ENCODE results near the gene KYAT1. TPM values are rescaled to one million over a fixed set of nuclear protein-coding genes. Genes with fewer than 3 reads are reported as not detected.

KYAT1 gene
- total RNA-seq, 4 donors from 2014 or later, result 7.4 to 9.0 (median 8.6) TPM

DNA sequence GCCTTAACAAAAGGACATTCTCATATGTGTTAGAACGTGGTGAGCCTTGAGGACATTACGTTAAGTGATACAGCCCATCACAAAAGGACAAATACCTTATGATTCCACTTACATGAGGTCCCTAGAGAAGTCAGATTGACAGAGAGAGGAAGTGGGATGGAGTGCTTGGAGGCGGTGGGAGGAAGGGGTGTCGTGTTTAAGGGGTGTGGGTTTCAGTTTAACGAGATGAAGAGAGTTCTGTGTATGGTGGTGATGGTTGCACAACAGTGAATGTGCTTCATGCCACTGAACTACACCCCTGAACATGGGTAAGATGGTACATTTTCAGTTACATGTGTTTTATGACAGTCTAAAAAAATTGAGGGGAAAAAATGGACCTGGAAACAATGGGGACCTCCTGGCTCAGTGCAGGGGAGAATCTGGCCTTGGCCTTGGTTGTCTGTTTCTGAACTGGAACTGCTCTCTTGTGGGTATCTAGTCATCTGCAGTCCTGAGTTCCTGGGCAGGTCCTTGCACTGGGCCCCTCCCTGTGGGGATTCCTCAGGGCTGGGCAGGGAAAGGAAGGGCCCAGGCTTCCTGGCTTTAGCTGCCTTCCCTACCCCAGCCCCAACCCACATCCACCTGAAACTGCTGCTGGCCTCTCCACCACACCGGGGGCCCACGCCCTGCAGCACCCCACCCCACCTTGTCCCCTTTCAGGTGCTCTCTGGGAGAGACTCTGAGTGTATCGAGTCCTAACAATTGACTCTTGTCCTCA, 18.0 kb upstream of the KYAT1 start:
- WGBS, 2 donors, result 52 to 54% methylated on average over 8 of the region's 8 CpGs
- TF ChIP-seq EP300 (IDR thresholded peaks at IDR 0.05), result no peak
- TF ChIP-seq, protein P1, sequence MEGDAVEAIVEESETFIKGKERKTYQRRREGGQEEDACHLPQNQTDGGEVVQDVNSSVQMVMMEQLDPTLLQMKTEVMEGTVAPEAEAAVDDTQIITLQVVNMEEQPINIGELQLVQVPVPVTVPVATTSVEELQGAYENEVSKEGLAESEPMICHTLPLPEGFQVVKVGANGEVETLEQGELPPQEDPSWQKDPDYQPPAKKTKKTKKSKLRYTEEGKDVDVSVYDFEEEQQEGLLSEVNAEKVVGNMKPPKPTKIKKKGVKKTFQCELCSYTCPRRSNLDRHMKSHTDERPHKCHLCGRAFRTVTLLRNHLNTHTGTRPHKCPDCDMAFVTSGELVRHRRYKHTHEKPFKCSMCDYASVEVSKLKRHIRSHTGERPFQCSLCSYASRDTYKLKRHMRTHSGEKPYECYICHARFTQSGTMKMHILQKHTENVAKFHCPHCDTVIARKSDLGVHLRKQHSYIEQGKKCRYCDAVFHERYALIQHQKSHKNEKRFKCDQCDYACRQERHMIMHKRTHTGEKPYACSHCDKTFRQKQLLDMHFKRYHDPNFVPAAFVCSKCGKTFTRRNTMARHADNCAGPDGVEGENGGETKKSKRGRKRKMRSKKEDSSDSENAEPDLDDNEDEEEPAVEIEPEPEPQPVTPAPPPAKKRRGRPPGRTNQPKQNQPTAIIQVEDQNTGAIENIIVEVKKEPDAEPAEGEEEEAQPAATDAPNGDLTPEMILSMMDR (IDR thresholded peaks at IDR 0.05), result no peak
- TF ChIP-seq POLR2A (IDR thresholded peaks at IDR 0.05), result no peak
- Histone ChIP-seq H3K27me3 (no peaks in the 10 kb centered on the region), H3K9me3 (no peaks in the 10 kb centered on the region), H3K27ac (peak overlapping the region in 3 of 4 donors; percentile 58 to 80 (median 75)), H3K36me3 (peaks cover 0 to 39% (median 0%) of the 10 kb centered on the region in 3 donors), H3K4me3 (no peak overlapping the region), H3K4me1 (peaks cover 0 to 58% (median 25%) of the 10 kb centered on the region in 4 donors)
- DNase-seq (ENCODE audit: low spot score in 2 of 2), result no peak

DNA sequence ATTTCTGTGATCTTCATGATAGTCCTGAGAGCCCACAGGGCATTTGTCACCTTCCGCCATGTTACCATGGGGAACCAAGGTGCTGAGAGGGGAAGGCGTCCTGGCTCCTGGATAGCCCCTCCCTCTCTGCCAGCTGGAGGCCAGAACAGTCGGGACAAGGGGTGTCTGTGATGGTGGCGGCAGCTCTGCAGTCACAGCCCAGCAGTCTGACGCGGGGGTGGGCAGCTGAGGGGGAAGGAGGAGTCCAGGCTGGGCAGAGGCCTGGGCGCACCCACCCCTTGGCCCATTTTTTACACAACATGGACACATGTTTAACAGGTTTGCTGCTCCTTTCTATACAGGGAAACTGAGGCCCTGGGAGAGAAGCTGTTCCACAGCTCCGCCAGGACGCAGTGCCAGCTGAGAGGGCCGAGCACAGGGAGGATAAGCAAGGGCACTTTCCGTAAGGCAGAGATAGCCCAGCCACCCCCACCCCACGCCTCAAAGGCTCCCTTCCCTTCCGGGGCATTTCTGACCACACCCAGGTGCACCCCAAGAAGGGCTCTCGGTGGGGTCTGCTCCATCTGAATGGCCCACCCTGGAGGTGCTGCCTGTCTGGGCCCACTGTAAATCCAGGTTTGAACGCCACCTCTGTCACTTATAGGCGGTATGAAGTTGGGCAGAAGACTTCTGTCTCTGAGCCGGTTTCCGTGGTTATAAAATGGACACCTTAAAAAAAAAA, 17.3 kb upstream of the KYAT1 start:
- TF ChIP-seq EP300 (IDR thresholded peaks at IDR 0.05) (no peak), POLR2A (IDR thresholded peaks at IDR 0.05) (no peak)
- TF ChIP-seq, protein P1 (IDR thresholded peaks at IDR 0.05), result no peak
- Histone ChIP-seq H3K4me3 (no peak overlapping the region), H3K4me1 (peaks cover 0 to 56% (median 25%) of the 10 kb centered on the region in 4 donors), H3K27ac (peak overlapping the region; percentile 42 to 80 (median 66)), H3K9me3 (no peaks in the 10 kb centered on the region), H3K27me3 (no peaks in the 10 kb centered on the region), H3K36me3 (peaks cover 0 to 40% (median 0%) of the 10 kb centered on the region in 3 donors)
- 72 to 77% methylated on average over 16 to 17 of the region's 18 CpGs for WGBS, 2 donors
- DNase-seq (ENCODE audit: low spot score in 2 of 2), result no peak

DNA sequence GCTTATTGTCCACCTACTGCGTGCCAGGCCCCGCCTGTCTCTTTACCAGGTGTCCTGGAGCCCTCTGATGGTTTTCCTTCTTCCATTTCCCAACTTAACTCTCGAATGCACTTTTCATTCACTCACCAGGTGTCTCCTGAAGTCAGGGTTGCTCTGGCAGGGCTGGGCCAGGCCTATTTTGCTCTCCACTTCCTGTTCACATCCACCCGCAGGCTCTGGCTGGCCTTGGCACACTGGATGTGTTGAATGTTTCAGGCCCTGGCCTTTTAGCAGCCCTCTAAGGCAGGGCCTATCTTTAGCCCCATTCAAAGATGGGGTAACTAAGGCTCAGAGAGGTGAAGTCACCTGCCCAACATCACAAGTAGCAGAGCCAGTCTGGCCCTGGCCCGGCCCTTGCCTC, 16.6 kb upstream of the KYAT1 start:
- H3K4me3 ChIP-seq, result no peak overlapping the region
- H3K9me3 ChIP-seq, result no peaks in the 10 kb centered on the region
- no peak for TF ChIP-seq EP300 (IDR thresholded peaks at IDR 0.05)
- TF ChIP-seq, protein P1 (IDR thresholded peaks at IDR 0.05), result no peak
- no peak for TF ChIP-seq POLR2A (IDR thresholded peaks at IDR 0.05)
- DNase-seq (ENCODE audit: low spot score in 2 of 2), result no peak
- WGBS, 2 donors, result 80 to 85% methylated on average over 4 to 5 of the region's 5 CpGs
- H3K4me1 ChIP-seq, result peaks cover 0 to 56% (median 29%) of the 10 kb centered on the region in 4 donors
- no peaks in the 10 kb centered on the region for H3K27me3 ChIP-seq
- H3K27ac ChIP-seq, result peak overlapping the region; percentile 42 to 80 (median 66)
- peaks cover 0 to 43% (median 0%) of the 10 kb centered on the region in 3 donors for H3K36me3 ChIP-seq

DNA sequence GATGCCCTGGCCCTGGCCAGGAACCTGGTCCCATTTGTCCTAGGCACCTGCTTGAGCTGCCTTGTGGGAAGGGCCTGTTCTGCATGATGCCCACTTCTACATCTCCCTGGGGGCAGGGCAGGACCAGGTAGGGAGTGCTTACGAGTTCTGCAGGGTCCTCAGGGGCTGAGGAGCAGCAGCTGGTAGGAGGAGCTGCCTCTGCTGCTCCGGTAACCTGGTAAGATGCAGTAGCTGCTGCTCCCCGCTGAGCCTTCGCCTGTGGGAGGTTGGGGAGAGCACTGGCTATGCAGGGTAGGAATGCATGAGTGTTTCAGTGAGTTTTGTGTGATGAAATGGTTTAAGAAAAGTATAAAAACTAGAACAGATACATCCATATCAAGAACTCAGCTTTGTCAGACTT, 13.8 kb upstream of the KYAT1 start:
- Histone ChIP-seq H3K27ac (peak overlapping the region in 3 of 4 donors; percentile 54 to 96 (median 95)), H3K9me3 (no peaks in the 10 kb centered on the region), H3K4me3 (no peak overlapping the region), H3K36me3 (peaks cover 0 to 39% (median 0%) of the 10 kb centered on the region in 3 donors), H3K27me3 (no peaks in the 10 kb centered on the region), H3K4me1 (peaks cover 0 to 70% (median 41%) of the 10 kb centered on the region in 4 donors)
- no peak for DNase-seq (ENCODE audit: low spot score in 2 of 2)
- TF ChIP-seq POLR2A (IDR thresholded peaks at IDR 0.05) (no peak), EP300 (IDR thresholded peaks at IDR 0.05) (no peak)
- TF ChIP-seq, protein P1 (IDR thresholded peaks at IDR 0.05), result peak in 1 of 5 experiments; percentile 10
- WGBS, 2 donors, result 43 to 49% methylated on average over 4 of the region's 4 CpGs

DNA sequence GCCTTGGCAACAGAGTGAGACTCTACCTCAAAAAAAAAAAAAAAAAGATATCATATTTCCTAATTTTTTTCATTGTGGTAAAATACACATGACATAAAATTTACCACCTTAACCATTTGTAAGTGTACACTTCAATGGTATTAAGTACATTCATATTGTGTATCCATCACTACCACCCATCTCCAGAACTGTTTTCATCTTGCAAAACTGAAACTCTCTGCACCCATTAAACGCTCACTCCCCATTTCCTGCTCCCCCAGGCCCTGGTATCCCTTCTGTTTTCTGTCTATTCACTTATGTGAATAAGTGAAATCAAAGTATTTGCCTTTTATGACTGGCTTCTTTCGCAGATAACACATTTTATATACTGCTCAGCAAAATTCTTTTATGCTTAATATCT, 13.0 kb upstream of the KYAT1 start:
- DNase-seq (ENCODE audit: low spot score in 2 of 2), result no peak
- H3K4me1 ChIP-seq, result peaks cover 0 to 71% (median 37%) of the 10 kb centered on the region in 4 donors
- H3K36me3 ChIP-seq, result peaks cover 0 to 44% (median 0%) of the 10 kb centered on the region in 3 donors
- peak overlapping the region; percentile 5 to 96 (median 59) for H3K27ac ChIP-seq
- H3K27me3 ChIP-seq, result no peaks in the 10 kb centered on the region
- H3K4me3 ChIP-seq, result no peak overlapping the region
- WGBS, 2 donors, result 67 to 70% methylated on average over 2 of the region's 2 CpGs
- TF ChIP-seq POLR2A (IDR thresholded peaks at IDR 0.05) (no peak), EP300 (IDR thresholded peaks at IDR 0.05) (no peak)
- TF ChIP-seq, protein P1 (IDR thresholded peaks at IDR 0.05), result no peak
- no peaks in the 10 kb centered on the region for H3K9me3 ChIP-seq

Data from tibial nerve (tissue), 4 donors.